Fibroblast of lung (primary cell): ENCODE results near the gene METTL16.

ENCODE experiments used
- EZH2 ChIP-seq: IDR thresholded peaks from 2 replicates; pipeline ENCODE4 v1.5.1; 2012; ENCODE audit warnings: low read length, control low read depth, mild to moderate bottlenecking; ENCODE audit errors: missing control alignments
- TF ChIP-seq, protein P1 (sequence below), 2 donors: IDR thresholded peaks in 1 of 2; conservative IDR thresholded peaks in 1 of 2; 1 replicate in 1 of 2; 2 replicates in 1 of 2; pipeline ENCODE4 v1.5.1; 2011 to 2012; ENCODE audit warnings: low read length in 2 of 2, control low read depth in 1 of 2, inconsistent platforms in 1 of 2, low read depth in 1 of 2, mild to moderate bottlenecking in 1 of 2

DNA sequence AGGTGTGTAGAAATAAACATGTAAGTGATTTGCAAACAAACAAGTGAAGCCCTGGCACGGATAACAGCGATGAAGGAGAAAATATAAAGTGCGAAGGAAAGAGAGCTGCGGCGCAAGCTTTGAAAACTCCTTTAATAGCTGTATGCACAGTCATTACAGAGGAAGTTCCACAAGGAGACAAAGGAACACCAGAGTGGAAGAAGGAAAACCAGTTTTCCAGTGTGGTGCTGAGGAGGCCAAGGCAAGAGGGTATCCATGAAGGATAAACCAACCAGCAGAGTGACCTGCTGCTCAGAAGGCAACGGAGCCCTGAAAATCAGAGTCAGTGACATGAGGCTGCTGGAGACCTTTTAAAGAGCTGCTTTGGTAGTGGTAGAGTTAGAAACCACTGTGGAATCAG lies 24.4 kb downstream of the METTL16 start:
- TF ChIP-seq, protein P1, sequence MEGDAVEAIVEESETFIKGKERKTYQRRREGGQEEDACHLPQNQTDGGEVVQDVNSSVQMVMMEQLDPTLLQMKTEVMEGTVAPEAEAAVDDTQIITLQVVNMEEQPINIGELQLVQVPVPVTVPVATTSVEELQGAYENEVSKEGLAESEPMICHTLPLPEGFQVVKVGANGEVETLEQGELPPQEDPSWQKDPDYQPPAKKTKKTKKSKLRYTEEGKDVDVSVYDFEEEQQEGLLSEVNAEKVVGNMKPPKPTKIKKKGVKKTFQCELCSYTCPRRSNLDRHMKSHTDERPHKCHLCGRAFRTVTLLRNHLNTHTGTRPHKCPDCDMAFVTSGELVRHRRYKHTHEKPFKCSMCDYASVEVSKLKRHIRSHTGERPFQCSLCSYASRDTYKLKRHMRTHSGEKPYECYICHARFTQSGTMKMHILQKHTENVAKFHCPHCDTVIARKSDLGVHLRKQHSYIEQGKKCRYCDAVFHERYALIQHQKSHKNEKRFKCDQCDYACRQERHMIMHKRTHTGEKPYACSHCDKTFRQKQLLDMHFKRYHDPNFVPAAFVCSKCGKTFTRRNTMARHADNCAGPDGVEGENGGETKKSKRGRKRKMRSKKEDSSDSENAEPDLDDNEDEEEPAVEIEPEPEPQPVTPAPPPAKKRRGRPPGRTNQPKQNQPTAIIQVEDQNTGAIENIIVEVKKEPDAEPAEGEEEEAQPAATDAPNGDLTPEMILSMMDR (conservative IDR thresholded peaks at IDR 0.05 in 1 of 2, IDR thresholded peaks at IDR 0.05 in 1 of 2; ENCODE audit: low read depth in 1 of 2, low read length in 2 of 2), result no peak
- TF ChIP-seq EZH2, result no peak
